Spleen (tissue), 11 donors: Measurements from ENCODE around the gene ACSF3. TPM values are rescaled to one million over a fixed set of nuclear protein-coding genes. Genes with fewer than 3 reads are reported as not detected.
A peak's percentile ranks its signal among the peaks of the same experiment; 100 is the strongest.

Source experiments
- DNase-seq: peaks from one replicate; pipeline ENCODE4 v3.0.0-alpha.2; 2020
- H3K27ac ChIP-seq, 8 donors: fragments of 200-600 bp; sonication (generic) in 7 of 8; 1 replicate in 4 of 8; 2 replicates in 4 of 8; pipeline versions ENCODE4 v1.5.0 to v1.8.0; 2016 to 2021; ENCODE audit warnings: inconsistent platforms in 4 of 8, mild to moderate bottlenecking in 4 of 8, moderate library complexity in 1 of 8
- H3K27me3 ChIP-seq, 7 donors: fragments of 200-600 bp; sonication (generic) in 6 of 7; replicated peaks in 1 of 7; 1 replicate in 4 of 7; 2 replicates in 3 of 7; pipeline versions ENCODE4 v1.5.0 to v1.8.0; 2016 to 2021; ENCODE audit warnings: inconsistent platforms in 3 of 7, mild to moderate bottlenecking in 1 of 7
- H3K36me3 ChIP-seq, 6 donors: fragments of 200-600 bp; sonication (generic) in 5 of 6; 1 replicate in 4 of 6; 2 replicates in 2 of 6; pipeline versions ENCODE4 v1.5.0 to v1.8.0; 2016 to 2021; ENCODE audit warnings: inconsistent platforms in 2 of 6
- H3K4me1 ChIP-seq, 6 donors: fragments of 200-600 bp; sonication (generic) in 5 of 6; 1 replicate in 3 of 6; 2 replicates in 3 of 6; pipeline versions ENCODE4 v1.5.0 to v1.8.0; 2016 to 2021; ENCODE audit warnings: inconsistent platforms in 3 of 6
- H3K4me3 ChIP-seq, 8 donors: fragments of 200-600 bp; sonication (generic) in 7 of 8; 1 replicate in 4 of 8; 2 replicates in 4 of 8; pipeline versions ENCODE4 v1.5.0 to v1.8.0; 2016 to 2021; ENCODE audit warnings: inconsistent platforms in 4 of 8, mild to moderate bottlenecking in 4 of 8, moderate library complexity in 2 of 8
- H3K9me3 ChIP-seq, 8 donors: fragments of 200-600 bp; sonication (generic) in 7 of 8; 1 replicate in 4 of 8; 2 replicates in 4 of 8; pipeline versions ENCODE4 v1.5.0 to v1.8.0; 2016 to 2021; ENCODE audit warnings: inconsistent platforms in 4 of 8
- CTCF ChIP-seq, 11 experiments: fragments of 200-600 bp in 7 of 11; fragments of 450-650 bp in 4 of 11; sonication (generic) in 4 of 11; IDR thresholded peaks in 8 of 11; conservative IDR thresholded peaks in 3 of 11; 1 replicate in 7 of 11; 2 replicates in 4 of 11; pipeline versions ENCODE4 v1.4.0 to v1.8.0; 2016 to 2021; ENCODE audit warnings: antibody characterized with exemption in 11 of 11, inconsistent platforms in 4 of 11, mild to moderate bottlenecking in 1 of 11
- POLR2A ChIP-seq, 3 donors: fragments of 450-650 bp; IDR thresholded peaks; one replicate each; pipeline ENCODE4 v1.5.1; 2017; ENCODE audit warnings: antibody characterized with exemption in 3 of 3, mild to moderate bottlenecking in 1 of 3
- POLR2AphosphoS5 ChIP-seq, 3 donors: sonication (generic); formaldehyde crosslinking; IDR thresholded peaks; one replicate each; pipeline ENCODE4 v1.5.1; 2017; ENCODE audit warnings: antibody characterized with exemption in 3 of 3
- WGBS, 5 donors: extraction: QIAGEN DNeasy Blood & Tissue Kit in 3 of 5; methylation state at CpG; one replicate each; pipeline versions ENCODE4 v1.1.5 to v1.1.7; 2013 to 2018; 5-methylcytosine and 5-hydroxymethylcytosine counted together
- intact Hi-C: fragments of 100-400 bp; cut with DNase I; formaldehyde crosslinking; loops from one replicate; pipeline ENCODE4 v1.15.0; 2023; ENCODE audit warnings: low total_unique reads
- polyA plus RNA-seq, 3 donors: library from polyadenylated mRNA; stranded (reverse); fragments of 200-250 nt; gene quantifications; one replicate each; pipeline ENCODE4 v1.2.1, GENCODE V29; 2013
- total RNA-seq, 7 donors: library from RNA; depleted of rRNA in 3 of 7; stranded (reverse); fragments of >200 nt in 3 of 7; fragmentation: NEBNext Ultra II Directional in 4 of 7; extraction: Animal tissue kit (Norgen Biotek cat#: 25700) in 4 of 7; gene quantifications; one replicate each; pipeline versions ENCODE4 v1.1.0 to v1.2.1, GENCODE V29; 2016 to 2021
- donor health status: healthy with polysubstance abuse.
- donor health status: DM: no; HTN: no; CAD: no; lungs with moderate emphysema.
- donor health status: DM: no; HTN: no; CAD: no.
- donor health status: Bipolar disorder and iron deficiency.
- donor health status: healthy.
- donor health status: DM: no; HTN: no; CAD: no.
- donor health status: DM: yes; HTN: yes; CAD: no.

Gene ACSF3
- total and polyA plus RNA-seq, 10 donors = 35.4 to 68.1 (median 49.1) TPM

- Histone ChIP-seq H3K27ac (peak overlapping the region in 7 of 8 donors; percentile 3 to 91 (median 74)), H3K36me3 (peaks cover 0 to 65% (median 35%) of the 10 kb centered on the region in 6 donors), H3K9me3 (no peaks in the 10 kb centered on the region), H3K27me3 (no peaks in the 10 kb centered on the region), H3K4me3 (peak overlapping the region in 1 of 8 donors; percentile 93), H3K4me1 (peaks cover 43 to 84% (median 63%) of the 10 kb centered on the region in 6 donors)
- peak; percentile 68 for DNase-seq
- TF ChIP-seq CTCF (IDR thresholded peaks at IDR 0.05 in 8 of 11, conservative IDR thresholded peaks at IDR 0.05 in 3 of 11) (no peak), POLR2AphosphoS5 (IDR thresholded peaks at IDR 0.05) (no peak), POLR2A (IDR thresholded peaks at IDR 0.05) (no peak)
- intact Hi-C loops = no loop called here
- 77 to 88% (median 85%) methylated on average over 26 of the region's 26 CpGs for WGBS, 5 donors
These were observed 5.2 kb downstream of the ACSF3 start for GRCh38 chr16:89098767-89099430.

- 33 to 62% (median 43%) methylated on average over 11 of the region's 11 CpGs for WGBS, 5 donors
- Histone ChIP-seq H3K4me3 (no peak overlapping the region), H3K36me3 (peaks cover 0 to 75% (median 45%) of the 10 kb centered on the region in 6 donors), H3K4me1 (peaks cover 38 to 75% (median 55%) of the 10 kb centered on the region in 6 donors), H3K27me3 (no peaks in the 10 kb centered on the region), H3K9me3 (no peaks in the 10 kb centered on the region), H3K27ac (peak overlapping the region in 3 of 8 donors; percentile 85 to 91 (median 87))
- DNase-seq = no peak
- TF ChIP-seq CTCF (IDR thresholded peaks at IDR 0.05 in 8 of 11, conservative IDR thresholded peaks at IDR 0.05 in 3 of 11) = no peak
- TF ChIP-seq POLR2A (IDR thresholded peaks at IDR 0.05) = no peak
- peak in 1 of 3 donors; percentile 5 for TF ChIP-seq POLR2AphosphoS5 (IDR thresholded peaks at IDR 0.05)
- intact Hi-C loops = no loop called here
These were observed 6.3 kb downstream of the ACSF3 start for GRCh38 chr16:89099905-89100304.

- DNase-seq = peak; percentile 76
- intact Hi-C loops = no loop called here
- H3K36me3 ChIP-seq = peaks cover 0 to 83% (median 53%) of the 10 kb centered on the region in 6 donors
- H3K27me3 ChIP-seq = no peaks in the 10 kb centered on the region
- H3K27ac ChIP-seq = peak overlapping the region in 1 of 8 donors; percentile 91
- H3K4me1 ChIP-seq = peaks cover 31 to 67% (median 47%) of the 10 kb centered on the region in 6 donors
- no peaks in the 10 kb centered on the region for H3K9me3 ChIP-seq
- 83 to 91% (median 86%) methylated on average over 23 to 42 of the region's 42 CpGs for WGBS, 5 donors
- no peak for TF ChIP-seq POLR2AphosphoS5 (IDR thresholded peaks at IDR 0.05)
- TF ChIP-seq POLR2A (IDR thresholded peaks at IDR 0.05) = no peak
- no peak for TF ChIP-seq CTCF (IDR thresholded peaks at IDR 0.05 in 8 of 11, conservative IDR thresholded peaks at IDR 0.05 in 3 of 11)
- no peak overlapping the region for H3K4me3 ChIP-seq
These were observed 7.1 kb downstream of the ACSF3 start for GRCh38 chr16:89100601-89101302.
